ENCODE results near the gene PDE8A.
"Not testable (repeated sequence)": the region's sequence is repeated elsewhere in the genome, so short reads cannot be mapped to it uniquely, and the experiment has no call there.

The PDE8A gene

DNA sequence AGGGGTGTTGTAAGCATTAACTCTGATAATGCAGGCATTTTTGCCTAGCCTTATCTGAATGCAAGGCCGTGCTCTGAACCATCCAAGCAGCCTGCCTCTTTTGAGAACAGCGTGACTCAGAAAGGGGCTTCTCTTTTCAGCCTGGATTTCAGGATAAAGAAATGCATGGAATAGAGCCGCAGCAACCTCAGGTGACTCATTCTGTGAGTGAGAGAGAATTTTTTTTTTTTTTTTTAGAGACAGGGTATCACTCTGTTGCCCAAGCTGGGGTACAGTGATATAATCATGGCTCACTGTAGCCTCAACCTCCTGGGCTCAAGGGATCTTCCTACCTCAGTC is 20.6 kb upstream of the PDE8A start:
- DNase-seq: no peak

DNA sequence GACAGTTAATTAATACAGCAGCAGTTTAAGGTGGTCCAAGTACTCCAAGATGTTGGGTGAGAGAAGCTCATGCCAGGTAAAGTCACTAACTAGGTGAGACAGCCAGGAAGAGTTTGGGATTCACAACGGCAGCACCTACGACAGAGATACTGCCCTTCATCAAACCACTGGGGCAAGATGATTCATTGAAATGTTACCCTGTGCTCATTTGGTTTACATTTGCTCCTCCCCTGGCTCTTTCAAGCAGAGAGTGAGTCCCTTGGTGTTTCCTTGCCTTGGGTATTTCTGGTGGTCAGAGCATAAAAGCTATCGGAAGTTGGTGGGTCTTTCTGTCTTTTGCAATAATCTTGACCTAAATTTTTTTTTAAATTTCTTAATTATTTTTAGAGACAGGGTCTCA is 19.9 kb upstream of the PDE8A start:
- DNase-seq: no peak

- DNase-seq: no peak
These were observed 18.7 kb upstream of the PDE8A start for GRCh38 chr15:84962955-84963354.

DNA sequence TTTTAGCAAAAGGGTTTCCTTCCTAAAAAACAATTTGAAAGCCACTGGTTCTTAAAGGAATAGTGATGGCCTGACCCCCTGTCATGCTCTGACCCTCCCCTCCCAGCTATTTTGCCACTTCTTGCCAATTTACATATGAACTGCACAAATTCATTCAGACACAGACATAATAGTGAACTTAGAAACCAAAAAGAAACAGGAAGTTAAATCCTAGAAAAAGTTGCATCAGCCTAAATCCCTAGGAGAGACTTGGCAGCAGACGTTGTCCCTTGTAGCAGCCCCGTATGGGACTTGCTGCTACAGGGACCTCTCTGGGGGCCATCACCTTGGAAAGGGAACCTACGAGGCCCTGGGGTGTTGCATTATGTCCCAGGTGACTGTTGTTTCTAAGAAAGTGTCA is 14.3 kb upstream of the PDE8A start:
- no peak for DNase-seq

DNA sequence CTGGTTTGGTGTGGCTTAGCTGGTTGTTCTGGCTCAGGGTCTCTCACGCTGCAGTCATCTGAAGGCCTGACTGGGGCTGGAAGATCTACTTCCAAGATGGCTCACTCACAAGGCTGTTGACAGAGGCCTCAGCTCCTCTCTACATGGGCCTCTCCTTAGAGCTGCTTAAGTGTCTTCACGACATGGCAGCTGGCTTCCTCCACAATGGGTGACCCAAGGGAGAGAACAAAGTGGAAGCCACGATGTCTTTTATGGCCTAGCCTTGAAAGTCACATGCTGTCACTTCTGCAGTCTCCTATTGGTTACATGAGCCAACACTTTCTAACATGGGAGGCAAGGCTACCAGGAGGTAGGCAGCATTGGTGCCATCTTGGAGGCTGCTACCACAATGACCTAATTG is 13.4 kb upstream of the PDE8A start:
- DNase-seq: no peak

DNA sequence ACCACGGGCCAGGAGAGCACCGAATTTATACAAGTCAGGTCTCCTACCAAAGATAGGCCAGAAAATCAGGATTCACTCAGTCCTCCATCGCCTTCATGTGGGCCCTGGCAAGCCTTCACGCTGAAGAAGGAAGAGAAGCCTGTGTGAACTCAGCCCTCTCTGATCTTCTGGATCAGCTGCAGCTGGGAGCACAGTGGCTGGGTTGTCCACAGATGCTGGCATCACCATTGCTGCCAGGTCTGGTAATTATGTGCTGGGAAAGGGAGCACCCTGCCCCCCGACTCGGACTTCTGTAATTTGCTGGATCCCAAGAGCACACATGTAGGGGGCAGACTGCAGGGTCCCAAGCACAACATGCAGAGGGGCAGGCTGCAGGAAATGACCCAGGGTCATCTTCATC is 12.4 kb upstream of the PDE8A start:
- DNase-seq: no peak

- DNase-seq: no peak
These were observed 10.8 kb upstream of the PDE8A start for GRCh38 chr15:84970843-84971242.

DNA sequence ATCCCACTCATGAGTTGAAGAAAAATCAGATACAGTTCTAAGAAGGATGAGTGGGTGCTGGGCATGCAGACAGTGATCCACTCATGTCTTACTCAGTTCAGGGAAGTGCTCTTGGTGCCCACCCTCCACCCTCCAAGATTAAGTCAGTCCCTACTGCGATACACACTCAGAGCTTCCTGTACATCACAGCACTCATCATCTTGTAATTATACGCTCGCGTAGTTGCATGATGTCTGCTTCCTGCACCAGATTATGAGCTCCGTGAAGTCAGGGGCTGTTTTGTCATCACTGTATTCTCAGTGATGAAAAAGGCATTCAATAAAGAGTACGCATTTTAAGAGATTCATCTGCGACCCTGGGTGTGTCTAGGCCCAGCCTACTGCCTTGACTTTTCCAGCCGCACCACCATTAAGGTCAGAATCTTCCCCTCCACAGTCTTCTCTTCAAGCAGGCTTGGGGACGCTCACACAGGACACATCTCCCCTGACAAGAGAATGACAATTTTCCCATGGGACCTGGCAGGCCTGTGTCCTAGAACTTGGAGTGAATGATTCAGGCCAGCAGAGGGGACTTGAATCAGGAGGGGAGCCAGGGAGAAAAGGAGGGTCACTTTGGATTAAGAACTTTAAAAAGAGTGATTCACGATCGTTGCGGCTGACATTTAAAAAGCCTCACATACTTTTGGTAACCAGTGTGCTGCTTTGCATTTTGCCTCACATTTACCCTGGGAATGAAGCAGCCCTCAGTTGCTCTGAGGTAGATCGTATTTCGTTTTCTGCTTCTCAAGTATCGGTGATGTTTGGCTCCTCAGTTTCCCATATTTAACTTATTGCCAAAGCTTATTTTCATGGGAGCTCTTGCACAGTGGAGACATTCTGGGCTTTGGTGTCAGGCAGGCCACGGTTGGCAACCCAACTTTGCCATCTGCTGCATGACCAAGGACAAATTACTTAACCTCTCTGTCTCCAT is 7.9 kb upstream of the PDE8A start:
- no peak for DNase-seq

GRCh38 chr15:84975871-84976351 is 5.7 kb upstream of the PDE8A start:
- DNase-seq: no peak

DNA sequence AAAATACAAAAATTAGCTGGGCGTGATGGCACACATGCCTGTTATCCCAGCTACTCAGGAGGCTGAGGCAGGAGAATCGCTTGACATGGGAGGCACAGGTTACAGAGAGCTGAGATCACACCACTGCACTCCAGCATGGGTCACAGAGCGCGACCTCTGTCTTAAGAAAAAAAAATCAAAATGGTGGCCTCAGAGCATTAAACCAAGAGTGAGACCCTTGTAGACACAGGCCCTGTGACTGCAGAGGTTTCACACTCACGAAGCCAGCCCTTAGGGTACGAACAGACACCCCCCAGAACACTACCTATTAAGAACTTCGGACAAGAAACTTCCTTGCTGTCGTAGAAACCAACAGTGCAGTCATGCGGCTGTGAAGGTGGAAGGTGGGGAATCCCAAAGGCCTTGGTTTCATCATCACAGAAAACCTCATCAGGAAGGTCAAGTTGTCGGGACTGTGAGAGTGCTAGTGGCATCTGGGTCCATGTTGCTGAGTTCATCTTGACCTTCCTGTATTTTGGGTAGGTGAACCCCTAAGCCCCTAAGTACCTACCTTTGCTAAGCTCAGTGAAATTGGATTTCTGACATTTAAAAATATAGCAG is 4.8 kb upstream of the PDE8A start:
- DNase-seq: no peak

GRCh38 chr15:84979651-84980050 is 2.0 kb upstream of the PDE8A start:
- DNase-seq: no peak

GRCh38 chr15:84980196-84981053 is 1.2 kb upstream of the PDE8A start:
- peak; percentile 58 to 63 for DNase-seq

GRCh38 chr15:84981054-84981710 is 474 bp upstream of the PDE8A start:
- peak; percentile 80 to 85 for DNase-seq

DNA sequence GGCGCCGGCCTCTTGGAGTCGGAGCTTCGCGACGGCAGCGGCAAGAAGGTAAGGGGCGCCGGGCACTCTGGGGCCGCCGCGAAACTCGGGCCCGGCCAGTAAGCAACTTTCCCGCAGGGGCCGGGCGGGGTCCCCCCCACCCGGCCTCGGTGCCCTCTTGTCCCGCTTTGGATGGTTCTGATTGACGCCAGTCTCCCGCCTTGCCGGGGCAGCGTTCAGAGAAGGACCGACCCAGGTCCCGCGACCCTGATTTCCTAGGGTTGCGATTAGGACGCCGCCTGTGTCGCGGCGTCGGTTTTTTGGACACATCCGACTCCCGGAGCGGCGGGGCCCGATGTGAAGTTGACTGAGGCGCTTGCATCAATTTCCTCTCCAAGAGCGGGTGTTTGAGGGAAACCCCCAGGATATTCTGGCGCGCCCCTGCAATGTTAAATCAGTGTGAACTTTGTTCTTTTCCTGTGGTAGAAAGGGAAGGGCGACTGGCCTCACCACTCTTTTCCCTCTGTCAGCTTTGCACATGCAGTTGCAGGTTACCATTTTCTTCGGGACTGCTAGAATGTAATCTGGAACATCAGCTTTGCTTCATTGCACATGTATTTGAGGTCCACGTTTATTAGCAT is 755 bp downstream of the PDE8A start:
- DNase-seq: no peak

GRCh38 chr15:84983294-84983693 is 1.6 kb downstream of the PDE8A start:
- DNase-seq: no peak

DNA sequence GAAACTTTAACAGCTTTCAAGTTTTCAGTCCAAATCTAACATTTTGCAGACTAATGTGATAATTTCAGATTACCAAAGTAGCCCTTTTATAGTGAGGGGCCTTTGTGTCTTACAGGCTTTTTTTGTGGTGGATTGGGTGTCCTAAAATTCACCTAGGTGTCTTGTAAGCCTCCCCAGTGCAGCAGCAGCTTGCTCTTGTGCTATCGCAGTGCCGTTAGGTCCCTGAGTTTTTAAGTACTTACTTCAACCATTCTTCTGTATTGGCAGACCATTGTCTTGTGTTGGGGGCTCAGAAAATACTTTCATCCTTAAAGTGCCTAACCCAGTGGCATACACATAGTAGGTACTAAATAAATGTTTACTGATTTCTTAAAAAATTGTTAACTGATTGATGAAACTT is 2.1 kb downstream of the PDE8A start:
- DNase-seq: no peak

DNA sequence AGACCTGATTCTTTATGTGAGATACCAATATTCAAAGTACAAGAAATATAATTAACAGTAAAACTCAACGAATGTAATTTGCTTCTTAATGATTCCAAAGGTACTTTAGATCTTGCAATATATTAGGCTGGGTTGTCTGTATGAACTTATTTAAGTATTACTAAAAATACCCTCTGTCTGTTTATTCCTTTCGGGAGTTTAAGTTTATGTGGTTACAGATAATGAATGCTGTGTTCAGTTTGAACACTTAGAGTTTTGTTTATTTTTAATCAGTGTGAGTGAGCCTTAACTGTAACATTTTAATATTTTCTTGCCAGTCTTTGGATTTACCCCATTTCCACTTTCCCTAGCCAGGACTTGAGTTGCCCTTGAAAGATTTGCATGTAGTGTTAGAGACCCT is 3.5 kb downstream of the PDE8A start:
- no peak for DNase-seq

GRCh38 chr15:84987351-84987750 is 5.7 kb downstream of the PDE8A start:
- not testable (repeated sequence) for DNase-seq

GRCh38 chr15:84987949-84988624 is 6.4 kb downstream of the PDE8A start:
- no peak for DNase-seq

DNA sequence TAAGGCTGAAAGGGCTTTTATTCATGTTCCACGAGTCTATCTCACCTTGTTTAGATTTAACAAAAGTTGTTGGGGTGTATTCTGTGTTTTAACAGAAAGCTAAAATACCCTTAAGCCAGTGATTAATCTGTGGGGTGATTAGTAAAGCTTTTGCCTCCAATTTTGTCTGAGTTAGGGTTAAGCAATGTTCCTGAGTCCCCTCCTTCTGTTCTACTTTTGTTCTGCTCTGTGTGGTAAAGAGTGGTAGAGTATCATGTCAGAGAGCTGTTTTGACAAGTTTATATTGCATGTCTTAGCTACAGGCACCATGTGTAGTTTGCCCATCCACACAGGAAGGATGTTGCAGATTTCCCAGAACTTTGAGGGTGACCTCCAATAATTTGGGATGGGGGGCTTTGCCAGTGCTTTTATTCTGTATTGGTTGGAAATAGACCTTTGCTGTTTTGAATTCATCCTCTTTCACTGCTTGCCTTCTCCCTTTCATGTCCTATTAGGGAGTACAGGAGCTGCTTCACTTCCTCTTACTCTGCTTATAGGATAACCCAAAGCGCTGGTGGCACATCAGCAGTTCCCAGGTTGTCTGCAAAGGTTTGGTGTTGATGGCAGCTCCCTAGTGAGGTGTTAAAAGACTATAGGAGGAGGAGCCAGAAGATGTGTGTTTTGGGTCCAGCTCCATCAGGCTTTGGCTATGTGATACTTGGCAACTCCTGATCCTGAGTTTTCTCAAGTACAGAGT is 7.4 kb downstream of the PDE8A start:
- no peak for DNase-seq

DNA sequence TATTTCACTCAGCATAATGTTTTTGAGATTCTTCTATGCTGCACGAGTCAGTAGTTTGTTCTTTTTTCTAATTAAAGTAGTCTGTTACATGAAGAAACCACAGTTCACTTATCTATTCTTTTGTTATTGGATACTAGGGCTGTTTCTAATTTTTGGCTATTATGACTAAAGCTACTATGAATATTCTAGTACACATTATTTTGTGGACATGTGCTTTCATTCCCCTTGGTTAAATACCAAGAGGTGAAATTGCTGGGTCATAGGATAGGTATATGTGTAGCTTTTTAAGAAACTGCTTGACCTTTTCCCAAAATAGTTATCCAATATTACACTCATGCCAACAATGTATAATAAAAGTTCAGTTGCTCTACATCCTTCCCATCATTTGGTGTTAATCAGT is 8.9 kb downstream of the PDE8A start:
- no peak for DNase-seq
